NCI-H2029 treated with DMSO at 0.1 percent for 48 hours (cell line): ENCODE data around the gene CELSR2.

Experiments
- DNase-seq: peaks from one replicate; lab custom pipeline; 2025; lab: John Stamatoyannopoulos, UW

Gene CELSR2

GRCh38 chr1:109228167-109228566, 21.2 kb upstream of the CELSR2 start:
- DNase-seq, result no peak

- DNase-seq, result no peak
Observed at GRCh38 chr1:109229531-109230127, 19.7 kb upstream of the CELSR2 start.

- no peak for DNase-seq
Observed at GRCh38 chr1:109231066-109231465, 18.3 kb upstream of the CELSR2 start.

GRCh38 chr1:109235137-109235536, 14.2 kb upstream of the CELSR2 start:
- DNase-seq, result no peak

- DNase-seq, result no peak
Observed at GRCh38 chr1:109237512-109237911, 11.8 kb upstream of the CELSR2 start.

- DNase-seq, result no peak
Observed at GRCh38 chr1:109238382-109238781, 11.0 kb upstream of the CELSR2 start.

GRCh38 chr1:109239047-109239408, 10.3 kb upstream of the CELSR2 start:
- no peak for DNase-seq

GRCh38 chr1:109239409-109240068, 9.8 kb upstream of the CELSR2 start:
- DNase-seq, result no peak

- no peak for DNase-seq
Observed at GRCh38 chr1:109240158-109241152, 8.9 kb upstream of the CELSR2 start.

GRCh38 chr1:109241344-109241743, 8.0 kb upstream of the CELSR2 start:
- no peak for DNase-seq

- DNase-seq, result no peak
Observed at GRCh38 chr1:109241841-109242345, 7.4 kb upstream of the CELSR2 start.

GRCh38 chr1:109242387-109242786, 7.0 kb upstream of the CELSR2 start:
- no peak for DNase-seq

- no peak for DNase-seq
Observed at GRCh38 chr1:109243221-109243620, 6.1 kb upstream of the CELSR2 start.

GRCh38 chr1:109243860-109244552, 5.3 kb upstream of the CELSR2 start:
- DNase-seq, result no peak

- DNase-seq, result no peak
Observed at GRCh38 chr1:109246141-109246551, 3.2 kb upstream of the CELSR2 start.

- no peak for DNase-seq
Observed at GRCh38 chr1:109247401-109248365, 1.7 kb upstream of the CELSR2 start.

GRCh38 chr1:109248444-109248796, 919 bp upstream of the CELSR2 start:
- DNase-seq, result no peak

GRCh38 chr1:109249654-109250401, 489 bp downstream of the CELSR2 start:
- DNase-seq, result no peak

GRCh38 chr1:109250454-109251276, 1.3 kb downstream of the CELSR2 start:
- DNase-seq, result no peak
